ENCODE measurements around the gene ARID1B. TPM values are rescaled to one million over a fixed set of nuclear protein-coding genes. Genes with fewer than 3 reads are reported as not detected.

The ARID1B gene
- total RNA-seq, 1 experiment from 2014 or later: 60.3 TPM

DNA sequence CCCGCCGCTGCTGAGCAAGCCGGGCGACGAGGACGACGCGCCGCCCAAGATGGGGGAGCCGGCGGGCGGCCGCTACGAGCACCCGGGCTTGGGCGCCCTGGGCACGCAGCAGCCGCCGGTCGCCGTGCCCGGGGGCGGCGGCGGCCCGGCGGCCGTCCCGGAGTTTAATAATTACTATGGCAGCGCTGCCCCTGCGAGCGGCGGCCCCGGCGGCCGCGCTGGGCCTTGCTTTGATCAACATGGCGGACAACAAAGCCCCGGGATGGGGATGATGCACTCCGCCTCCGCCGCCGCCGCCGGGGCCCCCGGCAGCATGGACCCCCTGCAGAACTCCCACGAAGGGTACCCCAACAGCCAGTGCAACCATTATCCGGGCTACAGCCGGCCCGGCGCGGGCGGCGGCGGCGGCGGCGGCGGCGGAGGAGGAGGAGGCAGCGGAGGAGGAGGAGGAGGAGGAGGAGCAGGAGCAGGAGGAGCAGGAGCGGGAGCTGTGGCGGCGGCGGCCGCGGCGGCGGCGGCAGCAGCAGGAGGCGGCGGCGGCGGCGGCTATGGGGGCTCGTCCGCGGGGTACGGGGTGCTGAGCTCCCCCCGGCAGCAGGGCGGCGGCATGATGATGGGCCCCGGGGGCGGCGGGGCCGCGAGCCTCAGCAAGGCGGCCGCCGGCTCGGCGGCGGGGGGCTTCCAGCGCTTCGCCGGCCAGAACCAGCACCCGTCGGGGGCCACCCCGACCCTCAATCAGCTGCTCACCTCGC lies 1.5 kb downstream of the ARID1B start:
- TF ChIP-seq HMGA2 (CRISPR knock-in tag; IDR thresholded peaks at IDR 0.05) (no peak), SMAD4 (CRISPR knock-in tag; IDR thresholded peaks at IDR 0.05) (no peak), ZNF263 (CRISPR knock-in tag; IDR thresholded peaks at IDR 0.05; ENCODE audit: low read depth) (peak; percentile 98), NFE2L1 (CRISPR knock-in tag; IDR thresholded peaks at IDR 0.05) (no peak)
- TF ChIP-seq, protein P1, sequence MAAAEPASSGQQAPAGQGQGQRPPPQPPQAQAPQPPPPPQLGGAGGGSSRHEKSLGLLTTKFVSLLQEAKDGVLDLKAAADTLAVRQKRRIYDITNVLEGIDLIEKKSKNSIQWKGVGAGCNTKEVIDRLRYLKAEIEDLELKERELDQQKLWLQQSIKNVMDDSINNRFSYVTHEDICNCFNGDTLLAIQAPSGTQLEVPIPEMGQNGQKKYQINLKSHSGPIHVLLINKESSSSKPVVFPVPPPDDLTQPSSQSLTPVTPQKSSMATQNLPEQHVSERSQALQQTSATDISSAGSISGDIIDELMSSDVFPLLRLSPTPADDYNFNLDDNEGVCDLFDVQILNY (CRISPR knock-in tag; IDR thresholded peaks at IDR 0.05): peak; percentile 64; the same call in 1 of the 2 replicates
- TF ChIP-seq, protein P2, sequence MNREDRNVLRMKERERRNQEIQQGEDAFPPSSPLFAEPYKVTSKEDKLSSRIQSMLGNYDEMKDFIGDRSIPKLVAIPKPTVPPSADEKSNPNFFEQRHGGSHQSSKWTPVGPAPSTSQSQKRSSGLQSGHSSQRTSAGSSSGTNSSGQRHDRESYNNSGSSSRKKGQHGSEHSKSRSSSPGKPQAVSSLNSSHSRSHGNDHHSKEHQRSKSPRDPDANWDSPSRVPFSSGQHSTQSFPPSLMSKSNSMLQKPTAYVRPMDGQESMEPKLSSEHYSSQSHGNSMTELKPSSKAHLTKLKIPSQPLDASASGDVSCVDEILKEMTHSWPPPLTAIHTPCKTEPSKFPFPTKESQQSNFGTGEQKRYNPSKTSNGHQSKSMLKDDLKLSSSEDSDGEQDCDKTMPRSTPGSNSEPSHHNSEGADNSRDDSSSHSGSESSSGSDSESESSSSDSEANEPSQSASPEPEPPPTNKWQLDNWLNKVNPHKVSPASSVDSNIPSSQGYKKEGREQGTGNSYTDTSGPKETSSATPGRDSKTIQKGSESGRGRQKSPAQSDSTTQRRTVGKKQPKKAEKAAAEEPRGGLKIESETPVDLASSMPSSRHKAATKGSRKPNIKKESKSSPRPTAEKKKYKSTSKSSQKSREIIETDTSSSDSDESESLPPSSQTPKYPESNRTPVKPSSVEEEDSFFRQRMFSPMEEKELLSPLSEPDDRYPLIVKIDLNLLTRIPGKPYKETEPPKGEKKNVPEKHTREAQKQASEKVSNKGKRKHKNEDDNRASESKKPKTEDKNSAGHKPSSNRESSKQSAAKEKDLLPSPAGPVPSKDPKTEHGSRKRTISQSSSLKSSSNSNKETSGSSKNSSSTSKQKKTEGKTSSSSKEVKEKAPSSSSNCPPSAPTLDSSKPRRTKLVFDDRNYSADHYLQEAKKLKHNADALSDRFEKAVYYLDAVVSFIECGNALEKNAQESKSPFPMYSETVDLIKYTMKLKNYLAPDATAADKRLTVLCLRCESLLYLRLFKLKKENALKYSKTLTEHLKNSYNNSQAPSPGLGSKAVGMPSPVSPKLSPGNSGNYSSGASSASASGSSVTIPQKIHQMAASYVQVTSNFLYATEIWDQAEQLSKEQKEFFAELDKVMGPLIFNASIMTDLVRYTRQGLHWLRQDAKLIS (CRISPR knock-in tag; IDR thresholded peaks at IDR 0.05; ENCODE audit: borderline replicate concordance): no peak
- TF ChIP-seq, protein P3, sequence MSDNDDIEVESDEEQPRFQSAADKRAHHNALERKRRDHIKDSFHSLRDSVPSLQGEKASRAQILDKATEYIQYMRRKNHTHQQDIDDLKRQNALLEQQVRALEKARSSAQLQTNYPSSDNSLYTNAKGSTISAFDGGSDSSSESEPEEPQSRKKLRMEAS (CRISPR knock-in tag; IDR thresholded peaks at IDR 0.05): no peak
- TF ChIP-seq, protein P4, sequence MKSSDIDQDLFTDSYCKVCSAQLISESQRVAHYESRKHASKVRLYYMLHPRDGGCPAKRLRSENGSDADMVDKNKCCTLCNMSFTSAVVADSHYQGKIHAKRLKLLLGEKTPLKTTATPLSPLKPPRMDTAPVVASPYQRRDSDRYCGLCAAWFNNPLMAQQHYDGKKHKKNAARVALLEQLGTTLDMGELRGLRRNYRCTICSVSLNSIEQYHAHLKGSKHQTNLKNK (CRISPR knock-in tag; IDR thresholded peaks at IDR 0.05): no peak
- TF ChIP-seq, protein P5, sequence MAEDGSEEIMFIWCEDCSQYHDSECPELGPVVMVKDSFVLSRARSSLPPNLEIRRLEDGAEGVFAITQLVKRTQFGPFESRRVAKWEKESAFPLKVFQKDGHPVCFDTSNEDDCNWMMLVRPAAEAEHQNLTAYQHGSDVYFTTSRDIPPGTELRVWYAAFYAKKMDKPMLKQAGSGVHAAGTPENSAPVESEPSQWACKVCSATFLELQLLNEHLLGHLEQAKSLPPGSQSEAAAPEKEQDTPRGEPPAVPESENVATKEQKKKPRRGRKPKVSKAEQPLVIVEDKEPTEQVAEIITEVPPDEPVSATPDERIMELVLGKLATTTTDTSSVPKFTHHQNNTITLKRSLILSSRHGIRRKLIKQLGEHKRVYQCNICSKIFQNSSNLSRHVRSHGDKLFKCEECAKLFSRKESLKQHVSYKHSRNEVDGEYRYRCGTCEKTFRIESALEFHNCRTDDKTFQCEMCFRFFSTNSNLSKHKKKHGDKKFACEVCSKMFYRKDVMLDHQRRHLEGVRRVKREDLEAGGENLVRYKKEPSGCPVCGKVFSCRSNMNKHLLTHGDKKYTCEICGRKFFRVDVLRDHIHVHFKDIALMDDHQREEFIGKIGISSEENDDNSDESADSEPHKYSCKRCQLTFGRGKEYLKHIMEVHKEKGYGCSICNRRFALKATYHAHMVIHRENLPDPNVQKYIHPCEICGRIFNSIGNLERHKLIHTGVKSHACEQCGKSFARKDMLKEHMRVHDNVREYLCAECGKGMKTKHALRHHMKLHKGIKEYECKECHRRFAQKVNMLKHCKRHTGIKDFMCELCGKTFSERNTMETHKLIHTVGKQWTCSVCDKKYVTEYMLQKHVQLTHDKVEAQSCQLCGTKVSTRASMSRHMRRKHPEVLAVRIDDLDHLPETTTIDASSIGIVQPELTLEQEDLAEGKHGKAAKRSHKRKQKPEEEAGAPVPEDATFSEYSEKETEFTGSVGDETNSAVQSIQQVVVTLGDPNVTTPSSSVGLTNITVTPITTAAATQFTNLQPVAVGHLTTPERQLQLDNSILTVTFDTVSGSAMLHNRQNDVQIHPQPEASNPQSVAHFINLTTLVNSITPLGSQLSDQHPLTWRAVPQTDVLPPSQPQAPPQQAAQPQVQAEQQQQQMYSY (CRISPR knock-in tag; IDR thresholded peaks at IDR 0.05): no peak
- TF ChIP-seq, protein P6, sequence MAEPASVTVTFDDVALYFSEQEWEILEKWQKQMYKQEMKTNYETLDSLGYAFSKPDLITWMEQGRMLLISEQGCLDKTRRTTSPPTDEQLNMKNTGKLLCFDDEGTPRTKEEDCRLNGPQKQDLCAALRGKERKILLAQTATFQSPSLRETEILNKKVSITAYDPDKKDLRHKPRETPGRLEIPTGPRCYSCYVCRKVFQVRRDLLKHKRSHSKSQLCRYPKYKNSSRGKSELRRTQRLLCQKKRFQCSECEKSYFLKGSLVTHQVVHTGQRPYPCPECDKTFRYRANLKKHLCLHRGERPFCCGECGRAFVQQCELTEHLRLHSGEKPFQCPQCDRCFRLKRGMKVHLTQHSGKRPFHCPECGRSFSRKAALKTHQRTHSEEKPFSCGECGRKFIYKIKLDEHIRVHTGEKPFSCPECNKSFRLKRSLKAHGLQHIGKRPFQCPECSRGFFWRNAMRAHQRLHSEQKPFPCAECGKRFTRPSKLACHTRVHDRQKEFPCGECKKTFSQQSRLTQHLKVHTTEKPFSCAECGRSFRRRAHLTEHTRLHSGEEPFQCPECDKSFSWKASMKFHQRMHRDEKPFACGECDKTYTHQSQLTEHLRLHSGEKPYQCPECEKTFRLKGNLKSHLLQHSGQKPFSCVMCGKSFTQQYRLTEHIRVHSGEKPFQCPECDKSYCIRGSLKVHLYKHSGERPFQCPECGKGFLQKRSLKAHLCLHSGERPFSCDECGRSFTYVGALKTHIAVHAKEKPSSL (CRISPR knock-in tag; conservative IDR thresholded peaks at IDR 0.05): no peak
- TF ChIP-seq, protein P7, sequence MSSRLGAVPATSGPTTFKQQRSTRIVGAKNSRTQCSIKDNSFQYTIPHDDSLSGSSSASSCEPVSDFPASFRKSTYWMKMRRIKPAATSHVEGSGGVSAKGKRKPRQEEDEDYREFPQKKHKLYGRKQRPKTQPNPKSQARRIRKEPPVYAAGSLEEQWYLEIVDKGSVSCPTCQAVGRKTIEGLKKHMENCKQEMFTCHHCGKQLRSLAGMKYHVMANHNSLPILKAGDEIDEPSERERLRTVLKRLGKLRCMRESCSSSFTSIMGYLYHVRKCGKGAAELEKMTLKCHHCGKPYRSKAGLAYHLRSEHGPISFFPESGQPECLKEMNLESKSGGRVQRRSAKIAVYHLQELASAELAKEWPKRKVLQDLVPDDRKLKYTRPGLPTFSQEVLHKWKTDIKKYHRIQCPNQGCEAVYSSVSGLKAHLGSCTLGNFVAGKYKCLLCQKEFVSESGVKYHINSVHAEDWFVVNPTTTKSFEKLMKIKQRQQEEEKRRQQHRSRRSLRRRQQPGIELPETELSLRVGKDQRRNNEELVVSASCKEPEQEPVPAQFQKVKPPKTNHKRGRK (CRISPR knock-in tag; IDR thresholded peaks at IDR 0.05; ENCODE audit: borderline replicate concordance): no peak
- DNase-seq (ENCODE audit: low spot score) (no peak), ATAC-seq (no peak)
- Mint-ChIP-seq H3K4me1 (peaks cover 63% of the 10 kb centered on the region), H3K9me3 (no peaks in the 10 kb centered on the region), H3K36me3 (no peaks in the 10 kb centered on the region), H3K4me3 (peak overlapping the region; percentile 58), H3K27ac (no peak overlapping the region), H3K27me3 (ENCODE audit: low read depth) (no peaks in the 10 kb centered on the region)
- ChIA-PET CTCF (no interaction called here), POLR2A (interaction anchor here (0.7 to 1.8 kb wide), 3 partner anchors 9 to 58 kb away, joined by 3 to 5 read pairs (median 4); no protein-coding TSS in a partner anchor)
